PC-9 (cell line): Measurements from ENCODE around the gene TDP2.
"Not testable (repeated sequence)": the region's sequence is repeated elsewhere in the genome, so short reads cannot be mapped to it uniquely, and the experiment has no call there.

Source experiments
- EZH2 ChIP-seq: fragments of 200-600 bp; sonication (generic); IDR thresholded peaks from 2 replicates; pipeline ENCODE4 v1.8.0; 2017; ENCODE audit warnings: antibody characterized with exemption, low read depth
- TF ChIP-seq, protein P1 (sequence below): fragments of 200-600 bp; sonication (generic); conservative IDR thresholded peaks from 2 replicates; pipeline ENCODE4 v1.6.1; 2017; ENCODE audit warnings: mixed run types, antibody characterized with exemption, mild to moderate bottlenecking, moderate library complexity

DNA sequence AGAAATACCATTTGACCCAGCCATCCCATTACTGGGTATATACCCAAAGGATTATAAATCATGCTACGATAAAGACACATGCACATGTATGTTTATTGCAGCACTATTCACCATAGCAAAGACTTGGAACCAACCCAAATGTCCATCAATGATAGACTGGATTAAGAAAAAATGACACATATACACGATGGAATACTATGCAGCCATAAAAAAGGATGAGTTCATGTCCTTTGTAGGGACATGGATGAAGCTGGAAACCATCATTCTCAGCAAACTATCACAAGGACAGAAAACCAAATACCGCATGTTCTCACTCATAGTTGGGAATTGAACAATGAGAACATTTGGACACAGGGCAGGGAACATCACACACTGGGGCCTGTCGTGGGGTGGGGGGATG, 4.4 kb upstream of the TDP2 start:
- TF ChIP-seq, protein P1, sequence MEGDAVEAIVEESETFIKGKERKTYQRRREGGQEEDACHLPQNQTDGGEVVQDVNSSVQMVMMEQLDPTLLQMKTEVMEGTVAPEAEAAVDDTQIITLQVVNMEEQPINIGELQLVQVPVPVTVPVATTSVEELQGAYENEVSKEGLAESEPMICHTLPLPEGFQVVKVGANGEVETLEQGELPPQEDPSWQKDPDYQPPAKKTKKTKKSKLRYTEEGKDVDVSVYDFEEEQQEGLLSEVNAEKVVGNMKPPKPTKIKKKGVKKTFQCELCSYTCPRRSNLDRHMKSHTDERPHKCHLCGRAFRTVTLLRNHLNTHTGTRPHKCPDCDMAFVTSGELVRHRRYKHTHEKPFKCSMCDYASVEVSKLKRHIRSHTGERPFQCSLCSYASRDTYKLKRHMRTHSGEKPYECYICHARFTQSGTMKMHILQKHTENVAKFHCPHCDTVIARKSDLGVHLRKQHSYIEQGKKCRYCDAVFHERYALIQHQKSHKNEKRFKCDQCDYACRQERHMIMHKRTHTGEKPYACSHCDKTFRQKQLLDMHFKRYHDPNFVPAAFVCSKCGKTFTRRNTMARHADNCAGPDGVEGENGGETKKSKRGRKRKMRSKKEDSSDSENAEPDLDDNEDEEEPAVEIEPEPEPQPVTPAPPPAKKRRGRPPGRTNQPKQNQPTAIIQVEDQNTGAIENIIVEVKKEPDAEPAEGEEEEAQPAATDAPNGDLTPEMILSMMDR: not testable (repeated sequence)
- TF ChIP-seq EZH2: not testable (repeated sequence)
